Effector memory CD8-positive, alpha-beta T cell (primary cell): ENCODE results near the gene CWC22.
"Not testable (repeated sequence)": the region's sequence is repeated elsewhere in the genome, so short reads cannot be mapped to it uniquely, and the experiment has no call there.

Experiments
- ATAC-seq: fragments of 150-1000 bp; cut with Tn5 transposase; replicated peaks from 2 replicates; pipeline ENCODE4 v1.10.0; 2021; ENCODE audit warnings: mild to moderate bottlenecking, moderate library complexity
- DNase-seq, 3 experiments: peaks; one replicate each; pipeline ENCODE4 v3.0.0; 2021
- H3K27ac Mint-ChIP-seq, 2 donors: one replicate each; pipeline ENCODE4 v1.8.0; 2022; ENCODE audit warnings: mild to moderate bottlenecking in 2 of 2, mixed read lengths in 2 of 2, moderate library complexity in 2 of 2
- H3K27me3 Mint-ChIP-seq, 2 donors: one replicate each; pipeline ENCODE4 v1.8.0; 2022; ENCODE audit warnings: mixed read lengths in 2 of 2
- H3K36me3 Mint-ChIP-seq: one replicate; pipeline ENCODE4 v1.8.0; 2022; ENCODE audit warnings: mild to moderate bottlenecking, moderate library complexity, mixed read lengths; ENCODE audit not compliant: insufficient read depth
- H3K4me1 Mint-ChIP-seq, 2 donors: one replicate each; pipeline ENCODE4 v1.8.0; 2022; ENCODE audit warnings: low read depth in 2 of 2, mixed read lengths in 2 of 2
- H3K4me3 Mint-ChIP-seq, 2 donors: one replicate each; pipeline ENCODE4 v1.8.0; 2022; ENCODE audit warnings: mild to moderate bottlenecking in 2 of 2, mixed read lengths in 2 of 2, moderate library complexity in 2 of 2
- H3K9me3 Mint-ChIP-seq, 2 donors: one replicate each; pipeline ENCODE4 v1.8.0; 2022; ENCODE audit warnings: mixed read lengths in 2 of 2

CWC22 gene

GRCh38 chr2:179931502-179931901 is 75.6 kb downstream of the CWC22 start:
- Mint-ChIP-seq H3K27me3 (no peaks in the 10 kb centered on the region), H3K9me3 (peaks cover 0 to 17% of the 10 kb centered on the region in 2 donors), H3K27ac (no peak overlapping the region), H3K4me3 (no peak overlapping the region), H3K4me1 (peaks cover 0 to 2% of the 10 kb centered on the region in 2 donors), H3K36me3 (peaks cover 7% of the 10 kb centered on the region)
- DNase-seq (no peak), ATAC-seq (no peak)

GRCh38 chr2:179929997-179930396 is 77.1 kb downstream of the CWC22 start:
- DNase-seq, ATAC-seq, H3K4me1 Mint-ChIP-seq, H3K36me3 Mint-ChIP-seq, H3K27ac Mint-ChIP-seq, H3K4me3 Mint-ChIP-seq, H3K27me3 Mint-ChIP-seq: not testable (repeated sequence)
- H3K9me3 Mint-ChIP-seq = peaks cover 0 to 17% of the 10 kb centered on the region in 2 donors

GRCh38 chr2:179927041-179927440 is 80.1 kb downstream of the CWC22 start:
- H3K4me1 Mint-ChIP-seq = no peaks in the 10 kb centered on the region
- H3K9me3 Mint-ChIP-seq = peaks cover 0 to 17% of the 10 kb centered on the region in 2 donors
- ATAC-seq (no peak), DNase-seq (no peak)
- no peaks in the 10 kb centered on the region for H3K36me3 Mint-ChIP-seq
- H3K4me3 Mint-ChIP-seq = no peak overlapping the region
- no peak overlapping the region for H3K27ac Mint-ChIP-seq
- no peaks in the 10 kb centered on the region for H3K27me3 Mint-ChIP-seq

GRCh38 chr2:179925713-179926112 is 81.4 kb downstream of the CWC22 start:
- Mint-ChIP-seq H3K4me3 (no peak overlapping the region), H3K27ac (no peak overlapping the region), H3K36me3 (no peaks in the 10 kb centered on the region), H3K27me3 (no peaks in the 10 kb centered on the region), H3K9me3 (peaks cover 0 to 17% of the 10 kb centered on the region in 2 donors), H3K4me1 (no peaks in the 10 kb centered on the region)
- DNase-seq (no peak), ATAC-seq (no peak)

- DNase-seq (no peak), ATAC-seq (no peak)
- H3K9me3 Mint-ChIP-seq = no peaks in the 10 kb centered on the region
- no peaks in the 10 kb centered on the region for H3K36me3 Mint-ChIP-seq
- H3K4me3 Mint-ChIP-seq = no peak overlapping the region
- no peak overlapping the region for H3K27ac Mint-ChIP-seq
- H3K4me1 Mint-ChIP-seq = no peaks in the 10 kb centered on the region
- no peaks in the 10 kb centered on the region for H3K27me3 Mint-ChIP-seq
These were observed 89.8 kb downstream of the CWC22 start for GRCh38 chr2:179917272-179917671.

GRCh38 chr2:179915395-179915992 is 91.6 kb downstream of the CWC22 start:
- H3K4me1 Mint-ChIP-seq = no peaks in the 10 kb centered on the region
- ATAC-seq (no peak), DNase-seq (no peak)
- no peak overlapping the region for H3K4me3 Mint-ChIP-seq
- H3K9me3 Mint-ChIP-seq = no peaks in the 10 kb centered on the region
- H3K27me3 Mint-ChIP-seq = no peaks in the 10 kb centered on the region
- no peaks in the 10 kb centered on the region for H3K36me3 Mint-ChIP-seq
- no peak overlapping the region for H3K27ac Mint-ChIP-seq

- ATAC-seq (no peak), DNase-seq (no peak)
- Mint-ChIP-seq H3K4me1 (no peaks in the 10 kb centered on the region), H3K4me3 (no peak overlapping the region), H3K27ac (no peak overlapping the region), H3K27me3 (no peaks in the 10 kb centered on the region), H3K9me3 (no peaks in the 10 kb centered on the region), H3K36me3 (no peaks in the 10 kb centered on the region)
These were observed 93.3 kb downstream of the CWC22 start for GRCh38 chr2:179913809-179914208.

- DNase-seq = no peak
- H3K27ac Mint-ChIP-seq = no peak overlapping the region
- no peaks in the 10 kb centered on the region for H3K9me3 Mint-ChIP-seq
- H3K27me3 Mint-ChIP-seq = peaks cover 7 to 10% of the 10 kb centered on the region in 2 donors
- H3K4me3 Mint-ChIP-seq = no peak overlapping the region
- no peak for ATAC-seq
- no peaks in the 10 kb centered on the region for H3K36me3 Mint-ChIP-seq
- H3K4me1 Mint-ChIP-seq = no peaks in the 10 kb centered on the region
These were observed 95.5 kb downstream of the CWC22 start for GRCh38 chr2:179911569-179911968.

GRCh38 chr2:179910735-179911113 is 96.4 kb downstream of the CWC22 start:
- ATAC-seq = no peak
- DNase-seq = no peak
- peaks cover 7 to 10% of the 10 kb centered on the region in 2 donors for H3K27me3 Mint-ChIP-seq
- H3K9me3 Mint-ChIP-seq = no peaks in the 10 kb centered on the region
- H3K27ac Mint-ChIP-seq = no peak overlapping the region
- H3K36me3 Mint-ChIP-seq = no peaks in the 10 kb centered on the region
- H3K4me3 Mint-ChIP-seq = no peak overlapping the region
- no peaks in the 10 kb centered on the region for H3K4me1 Mint-ChIP-seq

- DNase-seq = no peak
- Mint-ChIP-seq H3K27me3 (peaks cover 7 to 10% of the 10 kb centered on the region in 2 donors), H3K9me3 (no peaks in the 10 kb centered on the region), H3K36me3 (no peaks in the 10 kb centered on the region), H3K4me3 (no peak overlapping the region), H3K4me1 (no peaks in the 10 kb centered on the region), H3K27ac (no peak overlapping the region)
- no peak for ATAC-seq
These were observed 97.0 kb downstream of the CWC22 start for GRCh38 chr2:179909845-179910734.

- Mint-ChIP-seq H3K27ac (no peak overlapping the region), H3K36me3 (no peaks in the 10 kb centered on the region), H3K27me3 (peaks cover 0 to 11% of the 10 kb centered on the region in 2 donors), H3K4me1 (no peaks in the 10 kb centered on the region), H3K9me3 (no peaks in the 10 kb centered on the region), H3K4me3 (no peak overlapping the region)
- no peak for DNase-seq
- no peak for ATAC-seq
These were observed 106.4 kb downstream of the CWC22 start for GRCh38 chr2:179900655-179901054.

- peaks cover 0 to 15% of the 10 kb centered on the region in 2 donors for H3K27me3 Mint-ChIP-seq
- H3K27ac Mint-ChIP-seq = no peak overlapping the region
- H3K9me3 Mint-ChIP-seq = no peaks in the 10 kb centered on the region
- no peak for ATAC-seq
- no peaks in the 10 kb centered on the region for H3K4me1 Mint-ChIP-seq
- no peak for DNase-seq
- no peak overlapping the region for H3K4me3 Mint-ChIP-seq
- no peaks in the 10 kb centered on the region for H3K36me3 Mint-ChIP-seq
These were observed 107.4 kb downstream of the CWC22 start for GRCh38 chr2:179899666-179900065.

- DNase-seq (no peak), ATAC-seq (no peak)
- Mint-ChIP-seq H3K4me1 (no peaks in the 10 kb centered on the region), H3K27me3 (peaks cover 0 to 15% of the 10 kb centered on the region in 2 donors), H3K9me3 (no peaks in the 10 kb centered on the region), H3K4me3 (no peak overlapping the region), H3K27ac (no peak overlapping the region), H3K36me3 (no peaks in the 10 kb centered on the region)
These were observed 108.2 kb downstream of the CWC22 start for GRCh38 chr2:179898873-179899272.
